ENCODE results near the gene ECE1.

Gene ECE1

DNA sequence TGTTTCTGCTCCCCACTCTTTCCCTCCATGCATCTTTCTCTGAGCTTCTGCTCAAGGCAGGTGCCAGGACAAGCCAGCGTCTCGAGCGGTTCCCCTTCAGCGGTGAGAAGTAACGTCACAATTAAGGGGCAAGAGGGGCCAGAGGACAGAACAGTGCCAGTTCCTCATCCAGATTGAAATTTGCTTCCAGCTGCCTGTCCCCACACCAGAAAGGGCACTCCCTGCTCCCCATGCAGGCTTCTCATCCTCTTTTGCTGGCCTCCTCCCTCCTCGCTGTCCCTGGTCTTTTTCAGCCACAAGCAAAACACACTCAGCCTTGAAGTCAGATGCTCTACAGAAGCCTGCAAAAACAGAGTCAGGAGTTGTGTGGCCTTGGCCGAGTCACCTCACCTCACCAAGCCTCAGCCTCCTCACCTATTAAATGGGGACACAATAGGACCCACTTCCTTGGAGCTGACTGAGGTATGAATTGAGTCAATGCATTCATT, 35.0 kb upstream of the ECE1 start:
- no peak for DNase-seq

DNA sequence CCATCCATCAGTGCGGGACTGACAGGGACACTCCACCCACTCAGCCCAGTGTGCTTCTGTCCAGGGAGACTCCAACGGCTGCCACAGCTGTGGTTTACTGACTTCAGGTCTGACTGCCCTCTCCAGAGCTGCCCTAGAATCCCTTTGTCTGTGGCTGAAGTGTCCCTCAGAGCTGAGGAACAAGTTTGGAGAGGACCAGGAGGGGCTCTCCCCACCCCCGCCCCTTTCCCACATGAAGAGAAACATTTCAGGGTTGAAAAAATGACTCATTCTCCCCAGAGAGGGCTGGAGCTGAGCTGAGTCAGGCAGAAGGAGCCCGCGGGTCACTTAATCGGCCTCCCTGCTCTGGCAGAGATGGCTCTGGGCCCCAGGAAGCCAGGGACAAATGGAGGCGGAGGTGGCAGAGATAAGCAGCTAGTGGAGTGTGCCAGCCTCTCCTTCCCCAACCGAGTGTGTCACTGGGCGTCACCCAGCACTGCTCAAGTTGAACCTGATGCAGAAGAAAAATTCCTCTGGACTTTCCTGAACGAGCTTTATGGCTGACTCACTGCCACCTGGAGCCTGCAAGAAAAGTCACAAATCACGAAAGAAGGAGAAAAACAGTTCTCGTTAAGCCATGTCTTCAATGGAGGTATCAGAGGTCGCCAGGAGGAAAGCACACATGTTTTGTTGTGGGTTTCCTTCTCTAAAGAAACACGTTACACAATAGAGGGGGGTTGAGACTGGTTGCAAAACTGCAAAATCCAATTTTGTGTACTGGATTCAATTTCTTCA, 34.3 kb upstream of the ECE1 start:
- no peak for DNase-seq

DNA sequence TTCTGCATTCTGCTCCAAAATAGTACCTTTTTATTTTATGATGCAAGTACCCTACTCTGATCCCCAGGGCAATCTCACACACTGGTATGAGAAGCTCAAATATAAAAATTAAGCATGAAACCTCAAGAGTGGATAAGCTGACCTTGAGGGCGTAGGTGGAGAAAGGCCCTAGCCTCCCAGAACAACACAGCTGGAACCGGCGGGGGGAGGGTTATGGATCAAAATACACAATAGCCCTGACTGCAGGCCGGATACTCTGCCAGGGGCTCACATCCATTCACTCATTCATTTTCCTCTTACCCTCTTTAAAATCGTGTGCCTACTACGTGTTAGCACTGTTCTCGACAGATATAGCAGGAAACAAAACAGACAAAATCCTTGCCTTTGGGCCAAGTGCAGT, 32.8 kb upstream of the ECE1 start:
- DNase-seq = no peak

DNA sequence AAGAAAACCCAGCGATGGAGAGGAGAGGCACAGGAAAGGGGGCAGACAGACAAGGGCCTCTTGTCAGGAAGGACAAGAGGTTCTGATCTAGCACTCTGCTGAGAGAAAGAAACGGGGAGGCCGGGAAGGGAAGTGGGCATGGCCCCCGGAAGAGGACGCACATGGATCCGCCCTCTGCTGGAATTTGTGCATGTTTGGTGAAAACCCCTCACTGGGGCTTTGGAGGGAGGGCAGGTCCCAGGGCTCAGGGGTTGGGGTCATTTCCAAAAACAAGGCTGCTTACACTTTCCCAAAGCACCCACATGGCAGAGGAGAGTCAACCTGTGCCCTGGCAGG, 32.4 kb upstream of the ECE1 start:
- no peak for DNase-seq

DNA sequence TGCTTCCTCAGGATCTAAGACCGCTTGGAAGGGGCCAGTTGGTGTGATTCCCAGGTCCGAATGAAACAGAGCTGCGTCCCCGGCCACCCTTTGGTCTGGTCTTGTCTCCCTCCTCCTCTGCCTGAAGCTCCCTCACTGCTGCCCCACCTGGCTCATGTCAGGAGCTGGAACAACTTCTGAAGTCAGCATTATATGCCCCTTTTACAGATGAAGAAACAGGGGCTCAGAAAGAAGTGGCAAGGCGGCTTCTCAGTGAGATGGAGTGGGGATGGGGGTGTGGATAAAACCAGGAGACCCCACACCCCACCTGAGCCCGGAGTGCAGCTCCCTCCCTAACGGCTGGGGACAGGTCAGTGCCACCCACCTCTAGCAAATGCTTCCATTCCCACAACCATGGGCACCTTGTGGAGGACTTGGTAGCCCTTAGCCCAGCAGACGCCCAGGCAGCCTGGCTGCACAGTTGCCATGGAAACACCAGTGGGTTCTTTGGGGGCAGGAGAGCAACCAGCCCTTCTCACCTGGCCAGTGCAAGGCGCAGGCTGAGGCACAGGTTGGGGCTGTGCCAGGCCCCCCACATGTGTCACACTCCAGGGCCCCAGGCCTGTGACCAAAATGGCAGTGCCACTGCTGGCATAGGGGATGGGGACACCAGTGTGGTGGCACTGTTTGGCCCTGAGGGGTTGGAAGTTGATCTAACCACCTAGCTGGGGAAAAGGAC, 31.9 kb upstream of the ECE1 start:
- DNase-seq = no peak

DNA sequence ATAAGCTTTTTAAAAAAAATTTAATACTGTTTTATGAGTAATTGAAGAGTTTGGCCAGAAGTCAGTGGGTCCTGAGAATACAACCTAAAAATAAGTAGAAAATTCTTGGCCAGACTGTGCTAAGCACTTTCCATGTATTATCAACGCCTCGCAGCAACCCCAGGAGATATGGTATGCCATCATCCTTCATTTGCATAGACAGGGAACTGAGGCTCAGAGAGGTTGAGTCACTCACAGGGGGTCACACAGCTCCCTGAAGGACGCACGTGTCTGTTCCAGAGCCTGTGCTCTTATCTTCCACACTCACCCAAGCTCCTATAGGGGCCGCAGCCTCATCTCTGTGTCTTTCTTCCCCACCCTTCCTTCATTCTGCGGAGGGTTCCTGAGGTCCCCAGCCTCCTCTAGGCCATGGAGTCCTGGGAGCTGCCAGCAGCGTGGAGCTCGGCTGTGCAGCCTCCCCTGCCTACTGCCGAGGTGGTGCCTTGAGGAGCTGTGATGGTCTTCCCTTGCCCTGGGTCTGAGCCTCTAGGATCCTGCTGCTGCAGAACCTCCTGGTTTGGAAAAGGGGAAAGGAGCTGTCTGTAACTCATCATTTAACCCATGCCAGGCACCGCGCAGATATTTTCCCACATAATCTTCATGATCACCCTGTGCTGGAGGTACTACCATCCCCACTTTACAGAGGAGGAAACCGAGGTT, 30.3 kb upstream of the ECE1 start:
- DNase-seq = no peak

DNA sequence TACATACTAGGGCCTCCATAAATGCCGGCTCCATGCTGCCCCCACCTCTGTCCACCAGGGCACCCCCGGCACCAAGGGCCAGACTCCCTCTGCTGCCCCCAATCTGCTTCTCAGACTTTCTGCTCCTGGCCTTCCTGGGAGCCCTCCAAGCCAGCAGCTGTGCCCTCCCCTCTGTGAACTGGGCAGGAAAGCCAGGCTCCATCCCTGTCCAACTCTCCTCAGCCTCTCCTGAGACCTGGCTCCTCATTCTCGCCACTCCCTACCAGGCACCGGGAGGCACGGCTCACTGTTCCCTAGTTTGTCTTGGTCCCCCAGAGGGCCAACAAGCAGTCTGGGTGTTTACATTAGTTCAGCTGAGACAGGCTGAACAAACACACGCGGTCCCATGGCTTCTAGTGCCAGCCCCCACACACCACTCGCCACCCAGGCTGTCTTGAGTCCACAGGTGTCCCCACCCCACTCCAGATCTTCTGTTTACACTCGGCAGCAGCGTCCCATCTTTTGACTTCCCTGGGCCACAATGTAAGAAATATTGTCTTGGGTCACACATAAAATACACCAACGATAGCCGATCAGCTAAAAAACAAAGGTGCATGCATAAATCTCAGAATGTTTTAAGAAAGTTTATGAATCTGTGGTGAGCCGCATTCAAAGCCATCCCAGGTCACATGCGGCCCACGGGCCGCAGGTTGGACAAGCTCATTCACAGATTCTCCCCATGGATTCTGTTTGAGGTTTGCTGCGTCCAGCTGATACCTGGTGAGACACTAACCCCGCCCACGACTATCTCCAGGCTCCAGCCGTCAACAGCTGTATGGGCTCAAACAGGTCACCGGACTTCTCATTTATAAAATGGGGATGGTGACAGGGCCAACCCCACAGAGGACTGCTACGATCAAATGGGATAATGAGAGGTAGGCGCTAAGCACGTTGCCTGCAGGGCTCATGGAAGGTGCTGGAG, 29.5 kb upstream of the ECE1 start:
- DNase-seq = no peak

DNA sequence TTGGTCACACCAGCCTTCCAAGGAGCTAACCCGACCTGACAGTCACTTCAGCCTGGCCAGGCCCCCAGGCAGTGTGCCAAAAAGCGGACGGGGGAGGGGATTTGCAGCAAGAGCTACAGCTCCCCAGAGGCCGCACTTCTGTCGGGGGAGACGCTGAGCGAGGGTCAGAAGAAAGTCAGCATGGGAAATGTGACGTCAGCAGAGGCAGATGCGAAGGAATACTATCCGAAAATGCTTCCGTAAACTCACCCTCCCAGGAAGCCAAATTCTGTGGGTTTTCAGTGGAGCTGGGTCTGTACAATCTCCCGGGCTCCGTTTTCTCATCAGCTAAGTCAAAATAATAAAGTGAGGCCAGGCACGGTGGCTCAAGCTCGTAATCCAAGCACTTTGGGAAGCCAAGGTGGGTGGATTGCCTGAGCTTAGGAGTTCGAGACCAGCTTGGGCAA, 28.5 kb upstream of the ECE1 start:
- DNase-seq = no peak

DNA sequence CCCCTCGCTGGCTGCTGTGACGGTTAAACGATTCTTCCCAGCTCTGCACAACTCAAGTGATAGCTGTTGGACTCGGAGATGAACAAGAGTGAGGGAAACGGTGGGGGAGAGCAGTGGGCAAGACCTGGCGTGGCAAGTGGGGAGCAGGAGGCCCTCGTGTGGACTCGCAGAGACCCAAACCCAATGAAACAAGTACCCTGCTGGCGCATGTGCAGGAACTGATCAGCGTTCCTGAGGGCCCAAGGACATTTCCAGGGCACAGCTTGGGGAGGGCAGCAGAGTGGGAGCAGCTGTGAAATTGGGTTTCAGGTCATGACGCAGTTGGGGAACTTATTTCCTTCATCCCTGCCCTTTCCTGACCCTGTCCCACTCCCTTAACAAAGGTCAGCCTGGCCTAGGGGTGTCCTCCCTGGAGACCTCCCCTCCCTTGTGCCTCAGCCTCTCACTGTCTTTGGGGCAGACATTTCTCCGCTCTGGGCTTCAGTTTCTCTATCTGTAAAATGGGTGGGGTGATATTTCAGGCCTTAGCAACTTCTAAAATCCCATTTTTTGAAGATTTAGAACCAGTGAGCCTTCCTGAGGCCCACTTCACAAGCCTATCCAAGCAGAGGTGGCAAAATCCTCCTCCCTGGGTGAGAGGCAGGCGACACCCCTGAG, 27.9 kb upstream of the ECE1 start:
- DNase-seq = no peak

DNA sequence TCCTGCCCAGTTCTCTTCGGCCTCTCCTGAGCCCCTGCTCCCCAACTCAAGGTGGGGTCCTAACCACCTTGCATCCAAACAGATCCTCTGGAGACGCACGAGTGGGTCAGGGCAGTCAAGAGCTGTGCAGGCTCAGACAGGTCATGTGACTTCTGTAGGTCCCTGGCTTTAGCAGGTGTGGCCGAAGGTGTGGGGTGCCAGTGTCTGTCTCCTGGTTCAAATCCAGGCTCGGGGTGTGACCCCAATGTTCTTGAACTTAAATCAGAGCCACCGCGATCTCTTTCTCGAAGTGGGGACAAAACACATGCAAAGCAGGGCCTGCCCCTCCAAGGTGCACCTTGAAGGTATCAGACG, 27.4 kb upstream of the ECE1 start:
- no peak for DNase-seq

DNA sequence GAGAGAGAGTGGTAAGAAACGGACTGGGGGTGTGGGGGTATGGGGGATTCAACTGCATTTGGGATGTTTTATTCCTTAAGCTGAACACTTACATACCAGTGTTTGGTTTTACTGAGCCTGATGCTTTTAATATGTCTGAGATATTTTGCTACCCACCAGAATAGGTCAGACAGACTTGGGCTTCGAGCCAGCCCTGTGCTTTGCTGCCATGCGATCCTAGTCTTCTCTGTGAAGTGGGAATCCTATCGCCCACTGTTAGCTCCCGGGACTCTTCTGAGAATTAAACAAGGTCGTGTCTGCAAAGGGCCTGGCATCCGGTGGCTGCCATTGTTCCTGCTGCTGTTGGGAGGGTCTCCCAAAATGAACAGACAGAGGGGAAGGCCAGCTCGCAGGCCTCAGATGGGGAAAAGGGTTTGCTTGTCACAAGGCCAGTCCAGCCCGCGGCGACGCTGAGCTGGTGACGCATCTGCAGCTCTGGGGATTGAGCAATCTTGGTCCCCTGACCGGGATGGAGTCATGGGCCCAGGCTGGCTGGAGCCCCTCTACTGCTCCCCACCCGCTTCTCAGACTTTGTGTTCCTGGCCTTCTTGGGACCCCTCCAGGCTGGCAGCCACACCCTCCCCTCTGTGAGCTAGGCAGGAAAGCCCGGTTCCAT, 26.9 kb upstream of the ECE1 start:
- DNase-seq = no peak

DNA sequence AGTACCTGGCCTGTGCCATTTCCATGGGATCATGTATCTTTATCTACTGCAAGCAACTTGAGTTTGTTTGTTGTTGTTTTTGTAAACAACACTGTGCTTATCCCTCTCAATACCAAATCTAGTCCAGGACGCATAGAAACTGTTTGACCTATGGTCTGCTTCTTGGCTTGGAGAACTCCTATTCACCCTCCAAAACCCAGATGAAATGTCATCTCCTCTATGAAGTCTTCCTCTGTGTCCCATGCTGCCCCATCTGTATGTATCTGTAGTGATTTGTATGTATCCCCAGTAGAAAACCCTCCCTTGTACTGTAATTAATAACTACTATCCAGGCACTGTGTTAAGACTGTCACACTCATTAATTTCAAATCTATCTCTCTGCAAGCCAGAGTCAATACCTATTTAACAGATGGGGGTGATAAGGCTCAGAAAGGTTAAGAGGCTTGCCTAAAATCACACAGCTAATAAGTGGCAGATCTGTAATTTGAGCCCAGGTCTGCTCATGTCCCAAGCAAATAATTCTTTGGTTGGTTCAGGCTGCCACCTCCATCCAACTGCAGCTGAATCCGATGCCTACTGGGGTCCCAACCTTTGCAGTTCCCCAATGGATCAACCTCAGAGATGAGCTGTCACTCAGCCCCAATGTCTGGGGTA, 24.6 kb upstream of the ECE1 start:
- DNase-seq = no peak

DNA sequence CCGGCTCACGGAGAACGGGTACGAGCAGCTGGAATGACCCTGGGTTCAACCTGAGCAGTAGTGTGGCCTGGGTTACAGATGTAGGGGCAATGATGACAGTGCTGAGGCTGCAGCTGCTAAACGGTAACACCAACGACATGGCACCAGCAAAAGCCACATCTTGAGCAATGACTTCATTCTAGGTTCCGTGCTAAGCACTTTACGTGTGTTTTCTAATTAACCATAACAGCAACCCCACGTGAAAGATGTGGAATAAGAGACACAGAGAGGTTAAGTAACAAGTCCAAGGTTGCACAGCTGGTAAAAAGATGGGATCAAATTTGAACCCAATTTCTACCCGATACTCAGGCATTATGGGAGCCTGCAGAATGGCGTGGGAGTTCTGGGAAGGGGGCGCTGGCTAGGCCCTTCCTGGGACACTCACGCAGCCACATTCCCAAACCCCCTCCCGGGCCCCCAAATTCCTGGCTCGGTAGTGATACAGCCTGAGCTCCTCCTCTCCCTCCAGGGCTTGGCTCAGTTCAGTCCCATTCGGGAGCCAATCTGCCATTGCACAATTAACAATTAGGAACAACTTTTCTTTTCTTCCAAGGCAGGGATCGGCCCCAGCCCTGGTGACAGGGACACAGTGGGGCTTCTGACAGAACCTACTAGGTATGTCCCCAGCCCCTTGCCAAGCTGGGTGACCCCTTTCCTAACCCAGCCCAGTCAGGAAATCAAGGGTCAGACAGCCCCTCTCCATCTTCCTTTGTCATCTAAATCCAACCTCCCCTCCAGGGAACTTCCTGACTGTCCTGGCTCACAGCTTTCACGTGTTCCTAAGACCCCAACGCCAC, 23.8 kb upstream of the ECE1 start:
- no peak for DNase-seq

DNA sequence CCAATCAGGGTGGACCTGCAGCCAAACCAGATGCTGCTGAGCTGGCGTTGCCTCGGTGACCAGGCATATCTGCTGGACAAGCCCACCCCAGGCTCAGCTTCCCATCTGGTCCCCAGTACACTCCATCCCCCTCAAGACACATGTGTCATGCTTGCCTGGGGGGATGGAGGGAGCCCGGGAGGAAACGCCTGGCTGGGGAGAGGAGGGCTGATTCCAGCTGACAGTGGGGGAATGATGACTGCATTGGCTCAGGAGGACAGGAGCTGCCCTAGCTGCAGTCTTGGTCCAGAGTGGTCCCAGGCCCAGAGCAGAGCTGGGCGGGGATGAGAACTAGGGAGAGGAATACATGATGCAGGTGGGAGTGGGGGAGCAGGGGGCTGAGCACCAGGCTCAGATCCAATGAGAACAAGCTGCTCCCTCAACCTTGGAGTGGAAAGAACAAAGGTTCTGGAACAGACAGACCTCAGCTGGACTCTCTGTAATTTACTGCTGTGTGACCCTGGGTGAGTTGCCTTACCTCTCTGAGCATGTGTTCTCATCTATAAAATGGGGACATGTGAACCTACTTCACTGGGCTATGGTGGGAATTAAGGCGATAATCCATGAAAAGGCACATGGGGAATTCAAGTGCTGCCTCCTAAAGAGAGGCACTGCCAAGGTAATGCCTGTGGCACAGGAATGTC, 23.1 kb upstream of the ECE1 start:
- DNase-seq = no peak

DNA sequence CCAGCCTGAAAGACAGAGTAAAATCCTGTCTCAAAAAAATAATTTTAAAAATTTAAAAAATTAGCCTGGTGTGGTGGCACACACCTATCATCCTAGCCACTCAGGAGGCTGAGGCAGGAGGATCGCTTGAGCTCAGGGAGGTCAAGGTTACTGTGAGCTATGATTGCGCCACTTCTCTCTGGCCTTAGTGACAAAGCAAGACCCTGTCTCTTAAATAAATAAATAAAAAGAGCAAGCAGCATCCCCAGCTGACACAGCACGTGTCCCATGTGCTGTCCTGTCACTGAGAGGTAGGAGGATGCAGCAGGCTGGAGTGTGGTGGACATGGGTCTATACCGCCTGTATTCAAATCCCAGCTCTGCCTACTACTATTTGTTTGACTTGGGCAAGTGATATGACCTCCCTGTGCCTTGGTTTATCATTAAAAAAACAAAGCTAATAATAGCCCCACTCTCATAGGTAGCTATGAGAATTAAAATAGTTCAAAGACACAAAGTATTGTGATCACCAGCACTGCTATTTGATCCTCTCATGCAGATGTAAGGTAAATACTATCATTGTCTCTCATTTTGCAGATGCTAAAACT, 22.2 kb upstream of the ECE1 start:
- DNase-seq = no peak

DNA sequence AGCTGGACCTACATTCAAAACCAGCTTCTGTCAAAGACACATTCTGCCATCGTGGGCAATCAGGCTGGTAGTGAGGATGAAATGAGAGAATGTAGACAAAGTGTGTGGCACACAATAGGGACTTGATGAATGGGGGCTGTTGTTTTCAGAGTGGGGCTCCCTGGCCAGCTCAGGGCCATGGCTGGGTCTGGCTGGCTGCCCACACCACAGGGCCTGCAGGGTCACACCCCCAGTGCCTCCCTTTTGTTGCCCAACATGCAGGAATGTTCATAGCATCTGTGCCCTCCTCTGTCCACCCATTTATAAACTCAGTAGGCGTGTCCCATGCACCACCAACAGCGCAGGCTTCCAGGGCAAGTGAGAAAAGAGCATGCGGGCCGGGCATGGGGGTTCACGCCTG, 20.8 kb upstream of the ECE1 start:
- no peak for DNase-seq

DNA sequence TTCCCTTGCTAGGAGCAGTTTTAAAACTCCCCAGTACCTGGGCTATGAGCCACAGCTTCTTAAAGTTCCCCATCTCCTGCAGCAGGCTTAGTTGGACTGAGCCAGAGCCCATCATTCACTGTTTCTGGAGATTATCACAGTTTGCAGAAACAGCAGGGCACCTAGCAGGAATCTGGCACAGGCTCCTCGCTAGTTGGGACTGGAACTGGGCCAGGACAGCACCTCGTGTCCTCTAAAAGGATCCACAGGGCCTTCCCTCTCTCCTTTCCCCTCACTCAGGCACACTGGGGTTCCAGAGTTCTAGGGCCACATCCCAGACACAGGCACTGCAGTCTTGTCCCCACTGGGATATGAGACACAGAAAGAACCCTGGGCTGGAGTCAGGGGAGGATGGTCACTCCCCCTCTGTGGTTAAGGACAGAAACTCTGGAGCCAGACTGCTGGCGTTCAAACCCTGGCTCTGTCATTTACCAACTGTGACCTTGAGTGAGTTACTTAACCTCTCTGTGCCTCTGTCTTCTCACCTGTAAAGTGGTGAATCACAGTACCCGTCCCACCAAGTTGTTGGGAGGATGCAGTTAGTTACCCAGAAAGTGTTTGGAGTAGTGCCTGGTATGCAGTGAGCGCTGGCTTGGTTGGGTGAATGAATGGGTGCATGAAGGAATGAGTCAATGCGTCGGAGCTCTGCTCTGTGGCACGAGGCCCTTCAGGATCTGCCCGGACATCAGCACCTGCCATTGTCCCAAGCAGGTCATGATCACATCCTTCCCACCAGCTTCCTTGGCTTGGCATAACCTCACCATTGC, 18.8 kb upstream of the ECE1 start:
- no peak for DNase-seq

DNA sequence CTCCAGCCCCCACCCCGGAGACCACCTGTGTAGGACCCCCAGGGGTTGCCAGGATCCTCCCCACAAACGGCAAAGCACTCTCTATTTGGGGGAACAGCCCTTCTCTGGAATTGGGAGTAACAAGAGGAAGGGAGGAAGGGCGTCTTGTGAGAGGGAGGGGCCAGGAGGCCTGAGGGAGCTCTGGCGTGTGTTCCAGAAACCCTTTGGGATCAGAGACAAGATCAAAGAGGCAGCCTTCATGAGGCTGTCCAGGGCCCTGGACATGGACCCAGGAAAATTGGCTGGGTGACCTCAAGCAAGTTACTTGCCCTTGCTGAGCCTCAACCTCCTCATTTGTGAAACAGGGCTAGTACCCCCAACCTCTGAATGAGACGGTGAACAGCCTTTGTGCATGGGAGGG, 18.1 kb upstream of the ECE1 start:
- DNase-seq = no peak

Measured in SIG-M5 (cell line).